NK-92 treated with Interleukin-12 subunit alpha and Interleukin-12 subunit beta, amount 100 ng/mL, for 24 hours (cell line): ENCODE measurements around the gene CD52.

Source experiments
- DNase-seq: peaks from one replicate; lab custom pipeline; 2025; lab: John Stamatoyannopoulos, UW

CD52 gene

DNA sequence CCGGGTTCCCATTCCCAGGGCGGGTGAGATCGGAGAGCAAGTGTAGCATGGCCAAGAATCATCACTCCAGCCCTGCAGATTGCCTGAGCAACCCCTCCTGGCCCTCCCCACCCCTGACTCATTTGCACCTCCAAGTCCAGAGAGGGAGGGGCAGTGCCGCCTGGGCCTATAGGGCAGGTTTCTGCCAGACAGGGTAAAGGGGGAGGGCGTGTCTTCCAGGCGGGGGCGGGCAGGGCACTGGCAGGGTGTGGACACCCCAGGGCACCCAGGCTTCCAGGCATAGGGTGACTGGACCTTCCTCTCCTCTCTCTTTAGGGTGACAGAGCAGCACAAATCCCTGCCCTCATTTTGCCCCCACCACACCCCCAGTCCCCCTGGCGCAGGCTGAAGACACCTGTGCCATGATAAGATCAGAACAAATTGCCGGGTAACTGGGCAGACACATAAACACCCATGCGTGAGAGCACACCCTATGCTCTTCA is 39.4 kb downstream of the CD52 start:
- no peak for DNase-seq

- no peak for DNase-seq
Measured at GRCh38 chr1:26358411-26359384, 40.9 kb downstream of the CD52 start.

DNA sequence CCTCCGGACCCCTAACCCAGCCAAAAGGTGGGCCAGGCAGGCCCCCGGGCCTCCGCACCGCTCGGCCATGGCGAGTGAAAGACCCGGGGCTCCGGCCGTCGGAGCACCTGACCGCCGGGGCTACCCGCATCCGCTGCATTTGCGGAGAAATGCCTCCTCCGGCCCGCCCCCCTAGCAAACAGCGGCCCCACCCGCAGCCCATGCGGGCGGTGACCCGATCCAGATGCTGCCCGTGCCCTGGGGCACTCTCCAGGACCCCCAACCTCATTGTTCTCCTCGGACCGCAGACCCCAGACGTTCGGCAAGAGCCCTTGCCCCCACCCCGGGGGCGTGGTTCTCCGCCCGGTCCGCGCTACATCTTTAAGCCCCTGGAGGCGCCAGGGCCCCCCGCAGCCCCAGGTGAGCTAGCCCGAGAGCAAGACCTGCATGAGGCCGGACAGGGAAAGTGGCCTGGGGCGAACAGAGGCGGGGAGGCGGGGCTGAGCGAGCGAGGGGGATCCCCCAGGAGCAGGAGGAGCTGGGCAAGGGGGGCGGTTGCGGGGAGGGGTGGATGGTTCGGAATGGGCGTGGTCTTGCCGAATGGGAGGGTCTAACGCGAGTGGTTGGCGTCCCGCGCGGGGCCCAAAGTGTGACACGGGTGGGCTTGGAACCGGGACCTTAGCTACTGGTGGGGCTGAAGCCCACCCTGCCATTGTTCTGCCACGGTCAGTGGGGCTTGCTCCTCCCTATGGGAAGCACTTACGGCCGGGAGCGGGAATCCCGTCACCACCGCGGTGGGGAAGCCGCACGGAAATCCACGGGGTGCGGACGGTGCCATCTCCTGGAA is 42.4 kb downstream of the CD52 start:
- no peak for DNase-seq

DNA sequence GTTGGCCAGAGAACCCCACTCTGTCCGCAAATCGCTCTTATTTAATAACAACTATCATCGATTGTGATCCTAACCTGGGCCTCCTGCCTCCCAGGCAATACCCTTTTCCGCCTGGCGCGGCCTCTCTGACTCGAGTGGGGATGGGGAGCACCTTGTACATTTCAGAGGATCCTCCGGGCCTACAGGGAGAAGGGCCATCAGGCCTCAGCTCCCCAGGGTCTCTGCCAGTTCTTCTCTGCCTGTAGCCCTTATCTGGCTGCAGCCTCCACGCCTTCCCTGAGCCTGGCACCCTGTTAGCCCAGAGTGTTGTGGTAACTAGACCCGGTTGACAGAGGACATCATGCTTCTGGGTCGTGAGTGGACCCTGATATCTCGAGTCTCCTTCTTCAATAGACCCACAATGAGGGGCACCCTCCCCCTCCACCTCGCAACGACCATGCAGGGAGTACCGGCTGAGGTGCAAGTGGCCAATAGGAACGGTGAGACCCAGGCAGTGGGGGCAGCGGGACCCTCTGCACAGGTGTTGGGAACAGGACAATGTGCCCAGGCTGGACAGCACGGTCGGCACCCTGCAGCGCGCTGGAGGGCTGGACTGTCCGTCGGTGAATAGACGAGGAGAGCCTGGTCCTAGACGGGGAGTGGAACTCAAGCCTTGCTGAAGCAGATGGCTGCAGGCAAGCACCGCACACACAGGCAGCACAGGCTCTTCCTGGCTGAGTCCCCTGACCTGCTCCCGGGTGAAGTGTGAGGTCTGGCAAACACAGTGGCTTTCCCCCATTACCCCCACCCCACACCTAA is 43.2 kb downstream of the CD52 start:
- no peak for DNase-seq

DNA sequence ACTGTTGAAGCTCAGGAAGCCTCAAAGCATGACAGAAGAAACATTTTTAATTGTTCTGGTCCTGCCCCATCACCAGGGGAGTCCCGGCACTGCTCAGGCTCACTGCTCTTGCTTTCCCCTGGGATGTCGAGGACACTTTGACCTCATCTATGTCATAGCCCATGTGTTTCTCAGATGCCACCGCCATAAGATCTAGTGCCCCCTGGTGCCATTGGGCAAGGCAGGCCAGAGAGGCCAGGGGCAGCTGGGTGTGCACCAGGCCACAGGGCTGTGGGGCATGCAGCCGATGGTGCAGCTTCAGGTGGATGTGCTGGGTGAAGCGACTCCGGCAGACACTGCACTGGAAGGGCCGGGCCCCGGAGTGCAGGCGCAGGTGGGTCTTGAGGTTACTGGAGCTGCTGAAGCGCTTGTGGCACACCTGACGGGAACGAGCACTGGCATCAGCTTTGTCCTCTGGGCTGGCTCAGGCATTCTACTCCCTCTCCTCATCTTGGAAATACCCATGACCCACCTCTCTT is 43.9 kb downstream of the CD52 start:
- no peak for DNase-seq

DNA sequence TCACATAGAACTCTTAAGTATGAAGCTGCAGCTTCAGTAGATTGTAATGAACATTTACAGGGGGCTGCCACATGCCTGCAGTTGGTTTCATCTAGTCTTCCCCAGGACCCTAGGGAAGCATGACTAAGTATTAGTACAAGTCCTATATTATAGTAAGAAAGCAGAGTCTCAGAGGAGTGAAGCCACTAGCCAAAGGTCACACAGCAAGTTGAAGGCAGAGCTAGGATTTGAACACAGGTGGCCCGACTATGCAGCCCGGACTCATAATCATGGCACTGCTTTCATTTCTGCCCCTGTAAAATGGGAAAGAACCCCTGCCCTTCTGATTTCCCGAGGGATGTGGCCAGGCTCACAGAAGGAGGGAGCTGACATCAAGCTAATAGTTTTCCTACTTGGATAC is 44.6 kb downstream of the CD52 start:
- DNase-seq, result no peak

DNA sequence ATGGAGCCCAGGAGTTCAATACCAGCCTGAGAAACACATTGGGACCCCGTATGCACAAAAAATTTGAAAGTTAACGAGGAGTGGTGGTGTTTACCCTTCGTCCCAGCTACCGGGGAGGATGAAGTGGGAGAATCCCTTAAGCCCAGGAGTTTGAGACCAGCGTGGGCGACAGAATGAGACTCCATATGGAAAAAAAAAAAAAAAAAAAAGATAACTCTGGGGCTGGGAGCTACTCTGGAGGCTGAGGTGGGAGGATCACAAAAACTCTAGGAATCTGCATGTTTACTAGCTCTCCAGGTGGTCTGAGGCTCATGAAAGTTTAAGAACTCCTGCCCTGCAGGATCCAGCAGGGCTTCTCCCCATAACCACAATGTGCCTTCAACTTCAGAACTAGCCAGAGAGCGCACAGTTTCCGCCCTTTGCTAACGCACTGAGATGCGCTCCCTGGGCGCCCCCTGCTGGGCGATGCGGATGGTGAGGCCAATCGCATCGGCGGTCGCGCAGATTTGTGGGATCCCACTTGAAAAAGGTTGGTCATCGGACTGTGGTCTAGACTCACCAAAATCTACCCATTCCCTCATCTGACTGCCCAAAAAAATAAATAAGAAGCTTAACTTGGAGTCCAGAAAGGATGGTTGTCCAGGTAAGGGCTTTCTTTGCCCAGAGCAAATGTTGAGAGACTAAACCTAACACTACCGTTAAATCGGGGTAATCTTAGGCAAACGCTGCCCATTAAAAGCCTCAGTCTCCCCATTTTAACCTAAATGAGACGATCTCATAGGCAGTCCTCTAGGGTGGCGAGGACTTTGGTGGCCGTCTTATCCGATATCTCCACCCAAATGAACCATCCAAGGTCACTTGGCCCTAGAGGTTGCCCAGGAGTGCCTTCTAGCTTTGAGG is 46.0 kb downstream of the CD52 start:
- DNase-seq, result peak; percentile 37

DNA sequence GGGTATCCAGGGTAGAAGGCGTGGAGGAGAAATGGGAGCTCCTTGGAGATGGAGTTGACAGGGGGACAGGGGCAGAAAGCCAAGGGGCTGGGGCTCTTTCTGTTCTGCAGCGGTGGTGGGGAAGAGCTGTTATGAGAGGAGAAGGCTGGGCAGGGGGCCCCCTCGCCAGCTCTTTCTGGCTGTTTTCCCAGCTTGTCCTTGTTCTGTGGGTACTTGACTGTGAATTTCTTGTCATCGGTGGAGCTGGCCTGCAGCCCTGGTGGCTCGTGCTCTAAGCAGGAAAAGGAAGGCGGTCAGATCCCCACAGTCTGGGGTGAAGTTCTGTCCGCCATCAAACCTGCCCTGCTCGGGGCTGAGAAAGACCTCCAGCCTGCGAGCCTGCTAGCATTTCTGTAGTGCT is 47.2 kb downstream of the CD52 start:
- no peak for DNase-seq

GRCh38 chr1:26367441-26367840 is 49.7 kb downstream of the CD52 start:
- no peak for DNase-seq

DNA sequence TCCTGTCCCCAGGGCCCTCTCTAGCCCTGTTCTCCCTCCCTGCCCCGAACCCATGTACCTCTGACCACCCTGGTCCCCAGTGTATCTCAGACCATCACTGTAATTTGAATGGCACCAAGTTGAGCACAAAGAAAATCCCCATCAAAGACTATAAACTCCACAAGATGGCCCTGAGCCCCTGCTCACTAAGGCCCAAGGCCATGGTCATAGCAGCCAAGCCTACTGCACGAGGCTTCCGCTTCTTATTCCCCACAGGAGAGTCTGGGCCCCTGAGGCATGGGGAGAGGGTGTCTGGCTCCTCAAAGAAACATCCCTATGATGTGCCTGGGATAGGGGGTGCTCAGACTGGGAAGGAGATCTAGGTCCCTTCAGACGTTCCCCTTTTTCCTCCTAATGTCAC is 50.2 kb downstream of the CD52 start:
- no peak for DNase-seq

GRCh38 chr1:26368486-26368885 is 50.7 kb downstream of the CD52 start:
- no peak for DNase-seq
